ENCODE data around the gene SPRY4. TPM values are rescaled to one million over a fixed set of nuclear protein-coding genes. Genes with fewer than 3 reads are reported as not detected.

The SPRY4 gene
- total and polyA plus RNA-seq, 2 of the 4 experiments (the other 2 are of a cell fraction), result 8.4 to 21.0 TPM

- ATAC-seq (ENCODE audit: low read depth) (no peak), DNase-seq (no peak)
- dilution Hi-C loops (cut with HindIII; ENCODE audit: low sequenced_read_pairs, unreplicated experiment), result no loop called here
- Histone ChIP-seq H3K4me3 (ENCODE audit: insufficient read depth, low read depth, low read length) (no peak overlapping the region), H2BK15ac (ENCODE audit: low read depth, low read length) (no peak overlapping the region), H3K79me1 (ENCODE audit: low read depth in 1 of 2, low read length in 2 of 2) (peaks cover 0 to 13% of the 10 kb centered on the region in 2 experiments; a peak in 2 of 4 replicates), H3K18ac (ENCODE audit: low read depth, low read length) (no peak overlapping the region), H2BK20ac (ENCODE audit: low read depth, low read length) (no peak overlapping the region), H3K9me3 (ENCODE audit: control insufficient read depth, insufficient read depth, low read length) (no peaks in the 10 kb centered on the region), H3K14ac (replicated peaks; ENCODE audit: low read depth, low read length) (no peak overlapping the region), H4K8ac (ENCODE audit: low read depth in 2 of 2, low read length in 2 of 2) (no peak overlapping the region), H3K56ac (ENCODE audit: extremely low read depth, insufficient read depth, low read length) (no peak overlapping the region), H2AK5ac (ENCODE audit: low read depth, low read length) (no peak overlapping the region), H2BK5ac (ENCODE audit: low read depth, low read length, poor library complexity, severe bottlenecking) (no peak overlapping the region), H4K20me1 (ENCODE audit: insufficient read depth, low read length) (no peaks in the 10 kb centered on the region), H3K4me1 (ENCODE audit: control insufficient read depth, insufficient read depth, low read length) (peaks cover 2% of the 10 kb centered on the region; the same call in 1 of the 2 replicates), H3K27ac (ENCODE audit: insufficient read depth, low read length) (no peak overlapping the region), H3K9ac (ENCODE audit: low read depth, low read length) (no peak overlapping the region), H4K91ac (ENCODE audit: insufficient read depth, low read depth, low read length) (no peak overlapping the region), H2AK9ac (replicated peaks; ENCODE audit: low read depth, low read length, poor library complexity) (no peak overlapping the region), H3K36me3 (ENCODE audit: control insufficient read depth, insufficient read depth, low read length) (no peaks in the 10 kb centered on the region), H3K4ac (ENCODE audit: low read depth, low read length) (peak overlapping the region; percentile 34; the same call in 1 of the 2 replicates), H2AFZ (replicated peaks; ENCODE audit: low read length, poor library complexity) (no peak overlapping the region), H4K5ac (ENCODE audit: low read depth, low read length) (no peak overlapping the region), H3K27me3 (ENCODE audit: control insufficient read depth, insufficient read depth, low read length) (no peaks in the 10 kb centered on the region), H2BK120ac (ENCODE audit: low read depth, low read length) (no peak overlapping the region), H3K23ac (ENCODE audit: low read depth, low read length) (no peak overlapping the region), H3K4me2 (ENCODE audit: low read depth, low read length) (no peak overlapping the region), H3K9me1 (ENCODE audit: insufficient read depth, low read length) (peaks cover 11% of the 10 kb centered on the region)
- TF ChIP-seq FOS (IDR thresholded peaks at IDR 0.05; ENCODE audit: low read depth, low read length) (no peak), CEBPB (IDR thresholded peaks at IDR 0.05; ENCODE audit: low read depth, low read length) (peak; percentile 26; the same call in 1 of the 2 replicates)
- no CpG with 5 or more reads among the region's 1 CpG for WGBS, 2 experiments (ENCODE audit: extremely low coverage in 2 of 2, insufficient read length in 1 of 2)
- BruUV-seq (replicated peaks), result no TSS peak
- POLR2A ChIA-PET (ENCODE audit: unreplicated experiment), result no interaction called here
- intact Hi-C loops (cut with micrococcal nuclease), result no loop called here
- CTCF ChIA-PET, result no interaction called here
- in situ Hi-C loops (cut with MboI; ENCODE audit: low sequenced_read_pairs), result no loop called here
Observed at GRCh38 chr5:142278627-142279026, 46.2 kb downstream of the SPRY4 start.

All from IMR-90 (cell line).